ENCODE measurements around the gene DRC7.
"Not testable (repeated sequence)": the region's sequence is repeated elsewhere in the genome, so short reads cannot be mapped to it uniquely, and the experiment has no call there.

DRC7 gene

DNA sequence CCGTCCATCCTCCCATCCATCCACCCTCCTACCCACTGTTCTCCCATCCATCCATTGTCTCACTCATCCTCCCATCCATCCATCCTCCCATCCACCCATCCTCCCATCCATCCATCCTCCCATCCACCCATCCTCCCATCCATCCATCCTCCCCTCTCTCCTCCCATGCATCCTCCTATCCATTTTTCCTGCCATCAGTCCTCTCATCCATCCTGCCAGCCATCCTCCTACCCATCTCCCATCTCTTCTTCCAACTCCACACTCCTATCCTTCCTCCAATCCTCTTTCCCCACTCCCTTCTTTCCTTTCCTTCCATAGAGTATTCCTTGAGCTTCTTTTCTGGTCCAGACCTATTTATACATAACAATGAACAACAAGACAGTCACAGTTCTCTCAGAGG is 12.1 kb downstream of the DRC7 start:
- H3K4me3 ChIP-seq (ENCODE audit: control insufficient read depth, low read depth, low read length), result no peak overlapping the region
- DNase-seq (ENCODE audit: low read depth), result no peak
- TF ChIP-seq, protein P1, sequence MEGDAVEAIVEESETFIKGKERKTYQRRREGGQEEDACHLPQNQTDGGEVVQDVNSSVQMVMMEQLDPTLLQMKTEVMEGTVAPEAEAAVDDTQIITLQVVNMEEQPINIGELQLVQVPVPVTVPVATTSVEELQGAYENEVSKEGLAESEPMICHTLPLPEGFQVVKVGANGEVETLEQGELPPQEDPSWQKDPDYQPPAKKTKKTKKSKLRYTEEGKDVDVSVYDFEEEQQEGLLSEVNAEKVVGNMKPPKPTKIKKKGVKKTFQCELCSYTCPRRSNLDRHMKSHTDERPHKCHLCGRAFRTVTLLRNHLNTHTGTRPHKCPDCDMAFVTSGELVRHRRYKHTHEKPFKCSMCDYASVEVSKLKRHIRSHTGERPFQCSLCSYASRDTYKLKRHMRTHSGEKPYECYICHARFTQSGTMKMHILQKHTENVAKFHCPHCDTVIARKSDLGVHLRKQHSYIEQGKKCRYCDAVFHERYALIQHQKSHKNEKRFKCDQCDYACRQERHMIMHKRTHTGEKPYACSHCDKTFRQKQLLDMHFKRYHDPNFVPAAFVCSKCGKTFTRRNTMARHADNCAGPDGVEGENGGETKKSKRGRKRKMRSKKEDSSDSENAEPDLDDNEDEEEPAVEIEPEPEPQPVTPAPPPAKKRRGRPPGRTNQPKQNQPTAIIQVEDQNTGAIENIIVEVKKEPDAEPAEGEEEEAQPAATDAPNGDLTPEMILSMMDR (conservative IDR thresholded peaks at IDR 0.05; ENCODE audit: control insufficient read depth, insufficient read depth, low read depth, low read length), result no peak

DNA sequence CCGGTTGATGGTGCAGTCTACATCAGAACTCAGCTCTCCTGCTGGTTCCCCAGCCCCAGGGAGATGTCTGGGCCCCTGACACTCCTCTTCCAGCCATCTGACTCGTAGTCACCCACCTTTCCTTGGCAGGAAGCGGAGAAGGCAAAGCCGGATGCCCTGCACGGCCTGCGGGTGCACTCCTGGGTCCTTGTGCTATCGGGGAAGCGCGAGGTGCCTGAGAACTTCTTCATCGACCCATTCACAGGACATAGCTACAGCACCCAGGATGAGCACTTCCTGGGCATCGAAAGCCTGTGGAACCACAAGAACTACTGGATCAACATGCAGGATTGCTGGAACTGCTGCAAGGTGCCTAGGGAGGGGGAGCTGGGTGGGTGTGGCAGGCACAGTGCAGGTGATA is 12.7 kb downstream of the DRC7 start:
- H3K4me3 ChIP-seq (ENCODE audit: control insufficient read depth, low read depth, low read length), result no peak overlapping the region
- TF ChIP-seq, protein P1 (conservative IDR thresholded peaks at IDR 0.05; ENCODE audit: control insufficient read depth, insufficient read depth, low read depth, low read length), result no peak
- DNase-seq (ENCODE audit: low read depth), result no peak

- no peak for DNase-seq (ENCODE audit: low read depth)
- H3K4me3 ChIP-seq (ENCODE audit: control insufficient read depth, low read depth, low read length), result no peak overlapping the region
- TF ChIP-seq, protein P1 (conservative IDR thresholded peaks at IDR 0.05; ENCODE audit: control insufficient read depth, insufficient read depth, low read depth, low read length), result no peak
Measured at GRCh38 chr16:57708168-57708567, 13.6 kb downstream of the DRC7 start.

- DNase-seq (ENCODE audit: low read depth), result no peak
- TF ChIP-seq, protein P1 (conservative IDR thresholded peaks at IDR 0.05; ENCODE audit: control insufficient read depth, insufficient read depth, low read depth, low read length), result no peak
- H3K4me3 ChIP-seq (ENCODE audit: control insufficient read depth, low read depth, low read length), result no peak overlapping the region
Measured at GRCh38 chr16:57709663-57710062, 15.1 kb downstream of the DRC7 start.

DNA sequence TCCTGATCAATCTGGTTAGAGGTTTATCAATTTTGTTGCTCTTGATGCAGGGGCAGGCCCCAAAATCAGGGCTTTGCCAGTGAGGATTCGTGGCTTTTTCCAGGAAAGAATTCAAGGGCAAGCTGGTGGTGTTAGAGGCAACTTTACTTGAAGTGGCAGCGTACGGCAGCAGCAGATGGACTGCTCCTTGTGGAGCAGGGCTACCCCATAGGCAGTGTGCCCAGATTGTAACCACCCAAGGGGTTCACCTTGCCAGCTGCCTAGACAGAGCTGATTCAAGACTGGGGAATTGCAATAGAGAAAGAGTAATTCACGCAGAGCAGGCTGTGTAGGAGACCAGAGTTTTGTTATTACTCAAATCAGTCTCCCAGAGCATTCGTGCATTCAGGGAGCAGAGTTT is 16.7 kb downstream of the DRC7 start:
- no peak overlapping the region for H3K4me3 ChIP-seq (ENCODE audit: control insufficient read depth, low read depth, low read length)
- DNase-seq (ENCODE audit: low read depth), result no peak
- TF ChIP-seq, protein P1 (conservative IDR thresholded peaks at IDR 0.05; ENCODE audit: control insufficient read depth, insufficient read depth, low read depth, low read length), result no peak

- no peak for DNase-seq (ENCODE audit: low read depth)
- TF ChIP-seq, protein P1 (conservative IDR thresholded peaks at IDR 0.05; ENCODE audit: control insufficient read depth, insufficient read depth, low read depth, low read length), result no peak
- H3K4me3 ChIP-seq (ENCODE audit: control insufficient read depth, low read depth, low read length), result no peak overlapping the region
Measured at GRCh38 chr16:57711993-57712392, 17.4 kb downstream of the DRC7 start.

- not testable (repeated sequence) for DNase-seq (ENCODE audit: low read depth); H3K4me3 ChIP-seq (ENCODE audit: control insufficient read depth, low read depth, low read length)
Measured at GRCh38 chr16:57712569-57712968, 18.0 kb downstream of the DRC7 start.
